GM19438 (cell line): Measurements from ENCODE around the gene BNC2.

Experiments
- ATAC-seq: cut with Tn5 transposase; IDR thresholded peaks from one replicate; pipeline ENCODE4 v1.9.1; 2021; ENCODE audit warnings: low read depth; ENCODE audit not compliant: unreplicated experiment

Gene BNC2

DNA sequence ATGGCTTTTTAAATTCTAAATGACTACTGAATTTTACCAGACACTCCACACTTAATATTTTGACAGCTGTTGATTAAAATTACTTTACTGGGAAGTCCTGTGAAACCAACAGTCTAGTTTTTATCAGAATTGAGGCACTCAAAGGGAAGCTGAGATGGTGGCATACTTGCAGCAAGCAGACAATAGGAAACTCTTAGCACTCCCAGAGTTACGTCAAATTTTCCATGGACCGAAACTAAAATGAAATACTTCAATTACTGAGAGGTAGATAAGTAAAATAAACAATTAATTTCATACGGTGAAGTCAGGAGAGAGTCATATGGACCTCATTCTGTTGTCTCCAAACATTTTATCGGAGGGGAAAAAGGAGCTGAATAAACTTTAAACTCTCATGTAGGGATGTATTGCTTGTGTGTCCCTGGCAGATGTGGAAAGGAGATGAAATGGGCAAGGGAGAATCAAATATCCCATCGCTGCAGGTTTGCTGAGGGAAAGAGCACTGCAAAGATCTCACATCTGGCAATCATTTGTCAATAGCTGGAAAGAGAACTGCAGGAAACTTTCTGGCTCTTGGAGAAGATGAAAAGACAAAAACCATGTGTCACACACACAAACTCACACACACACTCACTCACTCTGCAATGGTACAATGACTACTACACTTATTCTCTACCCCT is 189.4 kb downstream of the BNC2 start:
- ATAC-seq = no peak

DNA sequence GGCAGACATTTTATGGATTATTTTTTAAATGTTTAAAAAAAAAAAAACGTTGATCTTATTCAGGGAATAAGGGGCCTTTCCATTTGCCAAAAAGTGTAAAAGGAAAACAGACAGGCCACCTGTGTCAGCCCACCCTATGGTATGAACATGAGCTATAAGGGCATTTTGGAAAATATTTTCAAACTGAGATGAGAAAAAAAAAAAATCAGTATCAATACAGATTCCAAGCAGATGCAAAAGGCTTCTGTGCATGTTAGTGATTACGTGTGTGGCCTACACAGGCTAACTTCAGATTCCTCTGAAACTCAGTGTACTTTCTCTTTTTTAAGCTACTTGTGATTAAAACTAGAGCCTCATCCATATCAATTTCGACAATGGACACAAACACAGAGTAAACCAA is 189.9 kb downstream of the BNC2 start:
- no peak for ATAC-seq

DNA sequence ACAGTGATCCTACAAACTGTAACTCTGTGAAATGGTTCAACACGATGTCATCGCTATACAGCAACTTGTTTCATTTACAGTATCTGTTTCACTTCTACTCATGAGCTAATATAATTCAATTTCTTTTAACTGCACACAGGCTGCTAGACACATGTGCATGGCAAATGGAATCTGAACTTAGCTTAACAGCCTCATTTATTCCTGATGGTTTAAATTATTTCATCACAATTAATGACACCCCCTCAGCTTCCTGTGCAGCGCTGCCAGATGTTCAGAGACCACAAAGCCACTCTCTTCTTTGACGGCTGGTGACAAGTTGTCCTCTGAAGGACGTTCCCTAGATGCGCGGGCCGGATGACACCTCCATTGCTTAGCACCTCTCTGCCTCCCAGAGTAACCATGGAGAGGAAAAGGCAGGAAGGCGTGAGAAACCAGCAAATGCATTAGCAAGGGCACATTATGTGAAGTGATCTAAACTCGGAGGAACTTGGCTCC is 191.1 kb downstream of the BNC2 start:
- ATAC-seq = no peak

DNA sequence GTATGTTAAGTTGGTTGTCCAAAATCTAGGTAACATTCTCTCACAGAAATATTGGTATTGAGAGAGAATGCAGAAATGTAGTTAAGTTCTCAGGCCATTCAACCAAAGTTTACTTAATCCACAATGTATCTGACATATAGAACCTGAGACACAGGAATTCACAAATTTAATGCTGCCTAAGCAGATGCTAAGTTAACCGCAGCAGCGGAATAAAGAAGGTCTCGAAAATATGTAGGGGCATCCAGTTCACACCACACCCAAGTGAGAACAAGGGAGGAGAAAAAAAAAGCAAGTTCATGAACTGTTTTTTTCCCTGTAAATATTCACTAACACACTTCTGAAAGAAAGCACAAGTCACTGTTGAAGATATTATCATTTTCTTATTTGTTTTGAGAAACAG is 194.0 kb downstream of the BNC2 start:
- no peak for ATAC-seq

DNA sequence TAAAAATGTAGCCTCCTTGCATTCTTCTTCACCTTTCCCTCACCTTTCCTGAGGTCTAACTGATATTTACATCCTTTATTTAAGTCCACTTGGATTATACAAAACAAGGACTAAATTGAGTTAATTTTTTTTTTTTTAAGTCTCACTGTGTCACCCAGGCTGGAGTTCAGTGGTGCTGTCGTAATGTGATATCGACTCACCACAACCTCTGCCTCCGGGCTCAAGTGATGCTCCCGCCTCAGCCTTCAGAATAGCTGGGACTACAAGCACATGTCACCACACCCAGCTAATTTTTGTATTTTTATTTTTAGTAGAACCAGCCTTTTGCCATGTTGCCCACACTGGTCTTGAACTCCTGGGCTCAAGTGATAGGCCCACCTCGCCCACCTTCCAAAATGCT is 195.3 kb downstream of the BNC2 start:
- no peak for ATAC-seq

DNA sequence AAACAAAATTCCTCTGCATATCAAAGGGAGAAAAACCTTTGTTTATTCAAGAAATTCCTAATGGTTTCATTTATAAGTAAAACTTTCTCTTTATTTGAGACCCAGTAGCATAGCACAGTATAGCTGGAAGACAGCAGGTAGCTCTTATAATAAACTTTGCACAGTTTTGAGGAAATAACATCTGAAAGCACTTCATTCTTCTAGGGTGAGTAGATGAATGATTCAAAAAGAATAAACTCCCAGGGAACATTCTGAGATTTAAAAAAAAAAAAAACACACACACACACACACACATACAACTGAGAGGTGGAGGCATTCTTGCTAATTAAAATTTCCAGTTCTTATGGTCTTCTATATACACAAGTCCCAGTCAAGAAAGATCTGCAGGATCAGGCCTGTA is 197.3 kb downstream of the BNC2 start:
- ATAC-seq = no peak

DNA sequence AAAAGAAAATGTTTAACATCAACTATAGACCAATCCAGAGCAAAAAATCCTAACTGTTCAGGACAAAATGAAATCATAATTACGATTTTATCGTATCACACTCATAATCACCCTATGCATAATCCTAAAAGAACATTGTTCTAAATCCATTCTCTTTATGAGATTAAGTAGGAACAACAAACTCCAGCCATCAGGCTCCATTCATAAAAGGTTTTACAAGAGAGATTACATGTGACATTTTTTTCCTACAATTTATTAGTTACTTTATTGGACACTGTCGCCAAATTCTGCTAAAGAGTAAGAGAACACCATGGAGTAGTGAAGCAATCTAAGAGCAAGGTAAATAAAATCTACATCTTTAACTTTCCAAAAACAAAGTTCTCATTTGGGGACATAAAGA is 198.0 kb downstream of the BNC2 start:
- ATAC-seq = no peak

DNA sequence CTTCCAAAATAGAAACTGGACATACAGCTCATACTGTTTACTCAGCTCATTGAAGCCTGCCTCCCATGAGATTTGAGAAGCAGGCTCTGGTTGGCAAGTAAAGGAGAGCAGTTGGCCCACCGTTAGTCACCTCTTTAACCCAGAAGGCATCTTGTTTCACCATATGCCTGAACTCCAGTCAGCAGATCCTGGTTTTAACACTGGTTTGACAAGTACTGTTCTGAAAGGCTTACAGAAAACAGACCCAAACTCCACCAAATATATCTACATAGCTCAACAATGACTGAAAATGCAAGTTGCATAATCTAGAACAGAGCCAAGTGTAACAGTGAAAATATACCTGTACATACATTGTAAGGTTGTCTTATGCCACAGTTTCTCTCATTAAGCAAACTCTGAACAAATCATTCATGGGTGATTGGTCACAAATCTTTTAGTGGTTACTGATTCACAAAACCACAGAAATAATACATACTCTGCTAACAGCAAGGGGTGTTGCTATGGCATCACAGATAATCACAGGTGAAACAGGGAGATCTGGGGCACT is 198.8 kb downstream of the BNC2 start:
- no peak for ATAC-seq

DNA sequence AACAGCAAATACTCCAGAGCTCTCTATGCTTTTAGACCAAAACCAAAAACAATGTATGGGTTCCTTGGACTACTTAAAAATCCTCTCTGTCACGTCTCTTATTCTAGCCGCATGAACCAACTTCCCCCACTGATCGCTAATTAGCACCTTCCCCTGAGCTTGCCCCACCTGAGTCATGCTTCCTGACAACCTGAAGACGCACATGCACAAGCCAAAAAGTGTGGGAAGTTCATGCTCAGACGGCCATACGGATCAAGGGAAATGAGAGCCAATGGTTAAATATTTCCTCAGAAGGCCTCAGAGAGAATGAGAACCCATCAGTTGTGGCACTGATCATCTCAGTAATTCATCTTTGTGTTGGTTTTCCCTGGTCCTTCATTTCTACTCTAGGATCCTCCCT is 199.7 kb downstream of the BNC2 start:
- ATAC-seq = no peak

DNA sequence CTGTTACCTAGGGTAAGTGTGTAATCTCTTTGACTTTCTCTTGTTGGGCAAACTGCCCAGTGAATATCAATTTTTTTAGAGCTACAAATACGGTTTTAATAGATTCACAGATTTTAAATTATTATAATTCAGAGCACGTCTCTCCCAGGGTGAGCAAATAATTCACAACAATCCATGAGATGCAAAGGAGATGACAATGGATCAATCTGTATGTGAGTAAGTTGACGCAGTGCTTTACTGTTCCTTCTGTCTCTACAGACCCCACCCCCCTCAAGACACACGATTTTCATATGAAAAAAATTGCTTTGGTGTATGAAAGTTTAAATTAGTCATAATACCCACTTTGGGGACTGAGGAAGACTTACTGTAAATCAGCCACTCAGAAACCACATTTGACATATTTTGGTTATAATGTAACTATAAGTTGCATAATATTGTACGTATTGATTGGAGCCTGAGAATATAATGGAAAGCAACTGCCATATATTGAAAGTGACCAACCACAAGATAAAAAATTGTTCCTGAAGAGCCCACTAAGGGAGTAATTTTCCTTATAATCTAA is 201.7 kb downstream of the BNC2 start:
- no peak for ATAC-seq

DNA sequence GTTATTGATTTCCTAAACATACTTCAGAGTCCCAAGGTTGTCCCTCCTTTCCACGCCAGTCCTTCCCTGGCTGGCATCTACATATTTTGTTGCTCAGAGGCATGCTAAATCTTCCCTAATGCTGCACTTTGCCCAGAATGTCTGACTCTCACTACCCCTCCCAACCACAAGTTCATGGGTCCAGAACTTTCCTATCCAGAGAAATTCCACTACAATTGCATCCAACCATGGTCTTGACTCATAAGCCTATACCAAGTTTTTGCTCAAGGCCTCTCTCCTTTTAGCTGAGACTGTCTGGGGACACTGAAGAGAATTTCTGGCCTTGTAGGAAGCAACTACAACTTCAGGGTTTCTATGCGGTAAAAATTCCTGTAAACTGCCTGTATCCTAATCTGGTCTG is 206.3 kb downstream of the BNC2 start:
- ATAC-seq = no peak

DNA sequence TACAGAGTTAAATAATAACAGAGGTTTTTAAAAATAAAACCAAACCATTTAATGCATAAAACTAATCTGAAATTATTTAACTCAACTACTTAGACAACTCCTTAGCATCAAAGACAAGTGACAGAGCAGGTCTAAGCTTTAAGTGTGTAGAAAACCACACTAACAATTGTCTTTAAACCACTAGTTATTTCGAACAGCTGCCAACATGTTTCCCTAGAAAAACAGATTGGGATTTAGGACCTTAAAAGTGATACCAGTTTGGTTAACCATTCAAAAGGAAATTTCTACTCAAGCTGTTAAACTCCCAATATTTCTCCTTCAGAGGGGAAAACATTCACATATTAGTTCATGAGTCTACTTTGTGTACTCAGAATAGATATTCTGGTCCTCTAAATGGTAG is 208.7 kb downstream of the BNC2 start:
- no peak for ATAC-seq

DNA sequence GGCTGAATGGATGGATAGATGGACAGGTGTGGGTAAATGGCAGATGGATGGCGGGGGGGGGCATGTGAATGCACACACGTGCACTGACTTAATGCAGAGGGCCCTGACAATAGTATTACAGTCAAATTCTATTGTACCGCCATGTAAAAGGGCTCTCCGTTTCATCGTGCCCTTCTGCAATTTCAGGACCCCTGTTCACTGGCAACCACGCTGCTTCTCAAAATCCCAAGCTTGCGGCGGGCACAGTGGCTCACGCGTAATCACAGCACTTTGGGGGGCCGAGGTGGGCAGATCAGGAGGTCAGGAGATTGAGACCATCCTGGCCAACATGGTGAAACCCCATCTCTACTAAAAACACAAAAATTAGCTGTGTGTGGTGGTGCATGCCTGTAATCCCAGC is 211.4 kb downstream of the BNC2 start:
- no peak for ATAC-seq

DNA sequence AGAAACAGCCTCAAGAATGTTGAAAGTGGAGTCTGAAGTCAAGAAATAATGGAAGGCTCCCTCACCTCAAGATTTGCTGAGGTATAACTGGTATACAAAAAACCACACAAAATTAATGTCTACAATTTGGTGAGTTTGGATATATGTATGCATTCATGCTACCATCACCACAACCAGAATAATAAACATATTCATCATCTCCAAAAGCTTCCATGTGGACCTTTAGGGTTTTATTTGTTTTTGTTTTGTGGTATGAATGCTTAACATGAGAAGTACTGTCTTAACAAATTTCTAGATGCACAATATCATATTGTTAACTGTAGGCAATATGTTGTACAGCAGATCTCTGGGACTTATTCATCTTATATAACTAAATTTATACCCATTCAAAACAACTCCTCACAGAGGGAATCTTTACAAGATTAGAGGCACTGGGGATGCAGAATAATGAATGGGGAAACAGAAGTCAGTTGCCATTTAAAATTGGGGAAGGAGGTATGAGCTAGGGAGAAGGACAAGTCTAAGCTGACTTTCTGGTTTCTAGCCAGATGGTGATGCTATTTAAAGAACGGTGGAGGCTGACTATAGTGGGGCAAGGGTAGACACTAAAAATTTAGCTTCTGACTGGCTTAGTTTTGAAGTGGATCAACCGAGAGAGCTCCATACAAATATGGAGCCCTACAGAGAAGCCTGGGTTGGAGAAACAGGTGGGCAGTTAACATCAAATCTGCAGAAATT is 213.9 kb downstream of the BNC2 start:
- ATAC-seq = no peak

DNA sequence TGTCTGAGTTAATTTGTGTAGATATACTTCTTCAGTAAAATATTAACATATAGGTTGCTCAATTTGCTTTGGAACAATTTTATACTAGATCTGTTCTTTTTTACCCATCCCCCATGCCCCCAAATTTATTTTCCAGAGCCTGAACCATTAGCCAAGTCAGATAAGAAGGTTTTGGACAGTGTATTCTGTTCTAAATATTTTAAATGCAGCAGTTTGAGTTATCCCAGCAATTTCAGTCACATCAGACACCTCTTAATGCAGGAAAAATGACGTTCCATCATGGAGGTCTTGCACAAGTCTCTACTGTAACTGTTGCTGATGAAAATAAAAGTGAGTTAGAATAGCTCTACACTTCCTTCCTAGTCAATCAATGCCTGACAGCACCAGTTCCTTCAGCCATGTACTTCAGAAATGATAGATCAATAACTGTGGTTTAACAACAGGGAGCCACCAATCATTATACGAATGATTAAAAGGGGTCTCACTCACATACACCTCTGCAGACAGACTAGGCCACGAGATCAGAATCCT is 215.8 kb downstream of the BNC2 start:
- no peak for ATAC-seq

DNA sequence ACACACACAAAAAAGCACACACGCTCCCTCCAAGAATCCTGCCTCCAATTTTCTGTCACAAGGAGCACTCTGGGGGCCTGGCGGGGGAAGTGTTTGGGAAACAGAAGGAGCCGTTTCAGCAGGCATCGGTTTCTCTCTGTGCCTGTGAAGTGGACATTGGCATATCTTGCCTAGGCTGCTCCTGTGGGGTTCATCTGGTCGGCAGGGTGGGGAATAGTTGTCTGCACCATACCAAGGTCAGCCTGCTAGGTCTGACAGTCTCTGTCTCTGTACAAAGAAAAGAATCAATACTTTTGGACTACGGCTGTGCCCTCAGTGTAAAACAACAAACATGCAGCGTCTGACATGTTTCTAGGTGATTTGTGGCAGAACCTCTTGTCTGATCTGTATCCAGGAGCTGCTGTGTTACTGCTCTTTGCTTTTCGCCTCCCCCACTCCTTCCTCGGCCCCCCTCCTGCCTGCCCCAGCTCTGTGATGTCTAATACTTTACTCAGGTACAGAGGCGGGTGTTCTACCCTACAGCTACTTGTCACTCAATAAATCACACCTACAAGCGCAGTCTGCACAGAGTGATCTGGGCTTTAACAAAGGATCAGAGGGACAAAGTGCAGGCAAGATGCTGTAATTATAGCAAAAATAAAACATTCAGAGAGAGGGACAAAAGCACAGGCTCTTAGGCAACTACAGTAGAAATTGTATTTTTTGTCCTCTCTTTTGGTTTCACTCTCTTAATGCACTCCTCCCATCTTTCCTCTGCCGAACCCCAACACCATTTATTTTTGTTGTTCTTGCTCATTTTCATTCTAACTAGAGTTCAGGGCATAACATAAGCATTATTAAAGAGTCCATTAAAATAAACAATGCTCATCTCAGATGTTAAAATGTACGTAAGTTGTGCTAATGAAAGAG is 216.7 kb downstream of the BNC2 start:
- ATAC-seq = no peak

DNA sequence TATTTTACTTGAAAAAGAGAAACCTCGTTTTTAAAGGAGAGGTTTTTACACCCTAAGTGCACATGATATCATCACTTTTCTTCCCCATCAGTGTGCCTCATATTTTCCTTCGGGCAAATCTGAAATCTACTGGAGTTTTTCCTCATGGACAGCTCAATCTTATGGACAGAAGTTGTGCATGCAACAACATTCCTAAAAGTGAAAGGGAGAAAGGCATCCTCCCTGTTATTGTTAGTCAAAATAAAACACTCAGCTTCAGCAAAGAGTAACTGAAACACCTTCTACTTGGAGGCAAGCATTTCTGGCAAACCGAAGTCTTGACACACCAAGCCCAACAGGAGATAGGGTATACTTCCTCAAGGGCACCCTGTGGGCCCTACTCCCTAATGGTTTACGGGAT is 217.9 kb downstream of the BNC2 start:
- ATAC-seq = no peak

DNA sequence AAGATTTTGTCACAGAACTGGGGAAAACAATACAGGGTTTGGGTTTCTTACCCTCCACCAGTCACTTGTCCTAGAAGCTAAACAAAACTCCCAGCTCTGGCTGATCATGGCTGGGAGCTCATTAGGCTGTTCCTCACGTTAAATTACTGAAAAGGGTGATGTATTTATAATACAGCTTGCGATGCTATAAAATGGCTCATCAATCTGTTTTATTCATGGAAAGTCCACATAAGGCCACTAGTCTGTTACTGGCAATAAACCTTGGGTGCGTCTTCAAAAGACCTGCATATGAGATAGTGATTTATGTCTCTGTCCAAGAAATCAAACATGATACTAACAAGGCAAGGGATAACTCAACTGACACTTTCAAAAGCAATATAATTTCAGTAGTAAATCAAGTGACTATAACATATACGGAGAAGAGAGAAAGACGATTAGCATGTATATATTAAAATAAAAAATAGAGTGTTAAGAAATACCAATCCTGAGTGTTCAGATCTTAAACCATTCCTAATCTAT is 219.0 kb downstream of the BNC2 start:
- no peak for ATAC-seq

DNA sequence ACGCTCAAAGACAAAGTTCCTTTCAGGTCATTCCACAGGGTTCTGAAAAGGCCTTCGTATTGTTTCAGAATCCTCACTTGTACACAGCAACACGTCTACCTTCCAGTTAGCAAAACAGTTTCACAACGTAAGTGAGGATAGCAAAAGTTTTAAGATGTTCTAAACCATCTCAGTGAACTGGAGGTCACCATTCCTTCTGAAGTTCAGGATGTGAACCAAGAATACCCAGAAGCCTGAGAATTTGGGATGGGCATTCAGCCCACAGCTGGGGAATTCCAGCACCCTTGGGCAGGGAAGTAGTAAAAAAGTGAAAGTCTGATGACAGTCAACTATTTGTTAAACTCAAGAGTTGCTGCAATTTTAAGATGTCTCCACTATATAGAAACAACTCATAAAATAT is 224.5 kb downstream of the BNC2 start:
- ATAC-seq = no peak

DNA sequence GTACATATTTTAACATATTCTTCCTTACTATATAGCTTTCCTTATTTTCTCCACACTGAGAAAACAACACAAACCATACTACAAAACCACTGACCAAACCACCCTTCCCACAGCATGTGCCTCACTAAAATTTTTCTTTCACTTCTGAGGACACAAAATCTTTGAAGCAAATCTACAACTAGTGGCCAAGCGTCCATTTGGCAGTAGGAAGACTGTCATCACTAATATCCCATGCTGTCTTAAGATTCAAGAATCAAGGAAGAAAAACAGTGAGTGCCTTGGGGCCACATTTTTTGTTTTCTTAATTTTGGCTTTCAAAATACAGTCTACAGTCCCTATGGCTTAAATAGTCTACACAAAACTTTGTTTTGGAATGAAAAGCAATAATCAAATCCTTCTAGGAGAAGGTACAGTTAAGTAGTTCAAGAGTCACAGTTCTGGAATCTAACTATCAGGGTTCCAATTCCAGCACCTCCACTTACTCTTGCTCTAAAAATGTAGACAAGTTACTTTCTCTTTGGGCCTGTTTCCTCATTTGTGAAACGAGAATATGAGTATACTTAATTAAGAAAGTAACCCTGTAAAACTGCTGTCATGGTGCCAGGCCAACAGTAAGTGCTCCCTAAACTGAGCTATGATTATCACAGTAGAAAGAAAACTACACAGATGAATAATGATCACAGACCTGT is 227.9 kb downstream of the BNC2 start:
- ATAC-seq = no peak
